GM10266 (cell line): ENCODE data around the gene UBE2L3.
A peak's percentile ranks its signal among the peaks of the same experiment; 100 is the strongest.

Experiments used
- DNase-seq: peaks from one replicate; pipeline ENCODE4 v3.0.0; 2012; ENCODE audit errors: extremely low spot score
- TF ChIP-seq, protein P1 (sequence below): IDR thresholded peaks from 2 replicates; pipeline ENCODE4 v1.5.1; 2012; ENCODE audit warnings: mild to moderate bottlenecking, low read depth; ENCODE audit not compliant: control insufficient read depth, insufficient read depth; ENCODE audit errors: missing control alignments

UBE2L3 gene

GRCh38 chr22:21622919-21623647, 55.6 kb downstream of the UBE2L3 start:
- no peak for DNase-seq
- TF ChIP-seq, protein P1, sequence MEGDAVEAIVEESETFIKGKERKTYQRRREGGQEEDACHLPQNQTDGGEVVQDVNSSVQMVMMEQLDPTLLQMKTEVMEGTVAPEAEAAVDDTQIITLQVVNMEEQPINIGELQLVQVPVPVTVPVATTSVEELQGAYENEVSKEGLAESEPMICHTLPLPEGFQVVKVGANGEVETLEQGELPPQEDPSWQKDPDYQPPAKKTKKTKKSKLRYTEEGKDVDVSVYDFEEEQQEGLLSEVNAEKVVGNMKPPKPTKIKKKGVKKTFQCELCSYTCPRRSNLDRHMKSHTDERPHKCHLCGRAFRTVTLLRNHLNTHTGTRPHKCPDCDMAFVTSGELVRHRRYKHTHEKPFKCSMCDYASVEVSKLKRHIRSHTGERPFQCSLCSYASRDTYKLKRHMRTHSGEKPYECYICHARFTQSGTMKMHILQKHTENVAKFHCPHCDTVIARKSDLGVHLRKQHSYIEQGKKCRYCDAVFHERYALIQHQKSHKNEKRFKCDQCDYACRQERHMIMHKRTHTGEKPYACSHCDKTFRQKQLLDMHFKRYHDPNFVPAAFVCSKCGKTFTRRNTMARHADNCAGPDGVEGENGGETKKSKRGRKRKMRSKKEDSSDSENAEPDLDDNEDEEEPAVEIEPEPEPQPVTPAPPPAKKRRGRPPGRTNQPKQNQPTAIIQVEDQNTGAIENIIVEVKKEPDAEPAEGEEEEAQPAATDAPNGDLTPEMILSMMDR, result no peak

DNA sequence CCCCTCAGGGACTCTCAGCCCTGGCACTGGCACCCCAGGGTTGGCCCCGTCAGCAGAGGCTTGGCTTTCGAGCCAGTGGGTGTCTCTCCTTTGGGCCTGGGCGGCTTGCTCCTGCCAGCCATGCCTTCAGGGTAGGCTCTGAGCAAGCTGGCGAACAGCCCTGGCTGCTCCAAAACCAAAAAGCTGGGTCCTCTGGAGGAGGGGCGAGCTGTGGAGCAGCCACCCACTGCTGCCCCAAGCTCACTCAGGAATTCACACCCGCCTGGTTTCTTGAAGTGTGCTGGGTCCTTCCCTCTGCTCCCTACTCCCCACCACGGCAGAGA, 56.1 kb downstream of the UBE2L3 start:
- TF ChIP-seq, protein P1, result no peak
- no peak for DNase-seq

- TF ChIP-seq, protein P1, result peak; percentile 49
- DNase-seq, result no peak
Measured at GRCh38 chr22:21624120-21624879, 56.8 kb downstream of the UBE2L3 start.

GRCh38 chr22:21624880-21625791, 57.6 kb downstream of the UBE2L3 start:
- TF ChIP-seq, protein P1, result no peak

GRCh38 chr22:21626073-21626734, 58.7 kb downstream of the UBE2L3 start:
- DNase-seq, result no peak
- TF ChIP-seq, protein P1, result no peak

More at GRCh38 chr22:21624880-21625791, 57.6 kb downstream of the UBE2L3 start:
- DNase-seq, result no peak

- DNase-seq, result no peak
- TF ChIP-seq, protein P1, result no peak
Measured at GRCh38 chr22:21626735-21627469, 59.4 kb downstream of the UBE2L3 start.
